NK-92 (cell line): ENCODE data around the gene OR51I2.

Source experiments
- DNase-seq: peaks from one replicate; lab custom pipeline; 2025; ENCODE audit not compliant: unreplicated experiment; lab: John Stamatoyannopoulos, UW

OR51I2 gene, protein sequence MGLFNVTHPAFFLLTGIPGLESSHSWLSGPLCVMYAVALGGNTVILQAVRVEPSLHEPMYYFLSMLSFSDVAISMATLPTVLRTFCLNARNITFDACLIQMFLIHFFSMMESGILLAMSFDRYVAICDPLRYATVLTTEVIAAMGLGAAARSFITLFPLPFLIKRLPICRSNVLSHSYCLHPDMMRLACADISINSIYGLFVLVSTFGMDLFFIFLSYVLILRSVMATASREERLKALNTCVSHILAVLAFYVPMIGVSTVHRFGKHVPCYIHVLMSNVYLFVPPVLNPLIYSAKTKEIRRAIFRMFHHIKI

DNA sequence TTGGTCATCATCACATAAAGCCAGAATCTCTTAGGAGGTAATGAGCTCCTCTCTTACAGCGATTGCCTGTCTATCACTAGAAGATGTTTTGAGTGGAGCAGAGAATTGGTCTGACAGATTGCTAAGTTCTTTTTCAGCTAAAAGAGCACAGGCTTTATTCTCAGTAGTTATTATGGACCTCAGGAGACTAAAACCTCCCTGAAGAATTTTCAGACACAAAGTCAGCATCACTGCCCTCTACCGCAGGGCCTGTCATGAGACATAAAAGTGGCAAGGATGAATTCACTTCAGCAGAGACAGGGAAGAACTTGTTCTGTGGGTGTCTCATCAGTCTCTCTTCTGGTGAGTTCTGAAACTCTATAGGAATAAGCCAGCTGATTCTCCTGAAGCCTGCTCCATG is at the start of gene OR51I2:
TSS of gene OR51I2 (plus strand) at position 301 of the 400 bp plus-strand sequence. CDS start 4,166 bp downstream, outside the sequence.
- DNase-seq = no peak

DNA sequence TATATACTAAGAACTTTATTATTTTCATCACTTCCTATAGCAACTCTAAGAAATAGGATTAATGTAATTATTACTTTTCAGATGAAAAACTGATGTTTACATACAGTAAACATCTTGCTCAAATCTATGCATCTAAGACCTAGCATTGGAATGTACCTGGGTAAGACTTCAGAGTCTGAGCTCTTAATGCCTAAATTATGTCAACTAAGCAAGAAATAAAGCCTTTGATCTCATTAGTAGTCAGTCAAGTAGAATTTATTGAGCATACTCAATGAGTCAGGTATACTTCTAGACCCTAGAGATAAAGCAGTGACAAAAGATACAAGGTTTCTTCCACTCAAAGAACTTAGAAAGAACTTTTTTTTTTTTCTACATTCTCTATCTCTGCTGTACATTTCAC is 44.0 kb upstream of the OR51I2 start:
- DNase-seq = no peak

DNA sequence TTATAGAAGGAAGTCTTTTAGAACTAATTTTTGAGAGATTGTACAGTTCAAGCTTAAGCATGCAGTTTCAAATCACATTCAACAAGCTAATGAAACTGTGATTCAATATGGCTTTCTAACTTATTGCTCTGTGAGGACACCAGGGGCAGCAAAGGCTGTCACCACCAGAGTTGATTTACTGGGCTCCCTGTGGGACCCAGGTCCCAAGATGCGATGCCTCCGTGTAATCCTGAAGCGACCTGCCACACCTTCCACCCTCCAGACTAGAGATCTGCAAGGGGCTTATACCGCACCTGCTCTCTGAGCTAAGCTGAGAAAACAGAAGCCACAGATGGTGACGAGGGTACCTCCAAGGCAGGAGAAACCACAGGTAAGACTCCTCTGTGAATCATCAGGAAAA is 28.1 kb upstream of the OR51I2 start:
- DNase-seq = no peak

DNA sequence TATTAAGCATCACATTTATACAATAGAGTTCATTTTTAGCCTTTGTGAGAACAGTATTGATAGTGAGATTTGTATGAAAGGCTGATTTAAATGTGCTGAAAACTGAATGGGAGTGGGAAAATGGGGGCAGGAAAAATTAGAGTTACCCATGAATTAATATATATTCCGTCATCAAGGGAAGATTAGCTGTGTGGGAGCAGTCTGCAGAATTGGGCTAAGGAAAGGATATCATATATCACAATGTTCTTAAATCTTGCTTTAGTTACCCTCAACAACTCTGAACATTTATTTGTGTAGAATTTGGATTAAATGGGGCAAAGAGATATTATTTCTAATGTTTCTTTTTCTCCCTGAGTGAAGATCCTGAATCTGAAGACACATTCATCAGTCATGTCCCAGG is 27.3 kb upstream of the OR51I2 start, which contains the start of gene OR51Q1:
TSS of gene OR51Q1 (plus strand) at position 301 of the 400 bp plus-strand sequence. CDS start at position 391, 90 bp downstream.
- no peak for DNase-seq

DNA sequence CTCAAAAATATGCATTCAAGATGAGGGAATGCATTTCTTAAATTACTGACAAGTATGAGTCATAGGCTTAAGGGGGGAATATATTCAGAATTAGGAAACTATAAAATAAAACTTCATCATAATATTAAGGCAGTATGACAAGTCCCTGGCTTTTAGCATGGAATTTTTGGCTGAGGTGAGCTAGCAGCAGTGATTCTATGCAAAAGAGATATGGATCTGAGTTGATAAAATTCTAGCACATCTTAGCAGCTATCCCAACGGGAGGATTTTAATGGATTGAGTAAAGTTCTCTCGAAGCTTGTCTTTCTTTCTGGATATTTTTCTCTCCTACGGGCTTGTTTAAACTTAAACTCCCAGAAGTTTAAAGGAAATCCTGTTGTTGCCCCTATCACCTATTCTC is 26.0 kb upstream of the OR51I2 start:
- no peak for DNase-seq

DNA sequence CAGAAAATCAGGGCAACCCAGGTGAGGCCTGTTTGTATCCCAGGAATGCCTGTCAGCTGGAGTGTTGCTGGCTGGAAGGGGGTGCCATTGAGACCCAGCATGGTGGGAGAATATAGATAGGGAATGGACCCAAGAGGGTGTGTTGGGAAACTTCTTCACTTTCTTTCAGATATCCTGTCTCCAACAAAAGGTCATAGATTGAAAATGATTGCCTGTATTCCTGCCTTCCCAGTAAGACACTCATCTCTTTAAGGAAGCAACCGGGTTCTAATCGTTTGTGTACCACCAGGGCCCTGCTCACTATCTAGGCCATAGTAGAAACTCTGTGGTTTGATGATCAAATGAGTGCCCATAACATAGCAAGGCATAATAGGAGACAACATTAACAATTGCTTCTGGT is 7.7 kb upstream of the OR51I2 start, which contains the start of gene OR51I1:
TSS of gene OR51I1 (minus strand) at position 101 of the 400 bp plus-strand sequence. CDS start at position 101, 0 bp downstream.
- no peak for DNase-seq

DNA sequence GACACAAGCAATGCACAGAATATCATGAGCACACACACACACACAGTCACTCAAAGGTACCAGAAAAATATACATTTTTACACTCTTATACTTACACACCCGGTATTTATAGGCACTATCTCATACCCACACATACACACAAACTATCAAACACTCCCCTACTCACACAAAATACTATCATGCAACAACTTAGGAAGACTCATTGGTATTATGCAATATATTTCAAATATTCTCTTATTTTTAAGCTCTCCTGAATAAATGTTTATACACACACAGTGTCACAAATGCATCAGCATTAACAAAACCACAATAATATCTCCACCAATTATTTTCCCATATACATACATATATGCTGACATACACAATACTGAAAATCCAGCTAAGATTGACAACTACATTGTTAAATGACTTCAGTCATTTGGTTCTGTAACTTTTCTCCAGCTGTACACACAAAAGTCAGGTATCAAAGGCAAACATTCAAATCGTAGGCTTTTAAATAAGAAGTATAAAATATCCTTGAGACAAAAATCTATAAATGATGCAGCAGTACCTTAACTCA is 5.2 kb upstream of the OR51I2 start:
- DNase-seq = no peak

DNA sequence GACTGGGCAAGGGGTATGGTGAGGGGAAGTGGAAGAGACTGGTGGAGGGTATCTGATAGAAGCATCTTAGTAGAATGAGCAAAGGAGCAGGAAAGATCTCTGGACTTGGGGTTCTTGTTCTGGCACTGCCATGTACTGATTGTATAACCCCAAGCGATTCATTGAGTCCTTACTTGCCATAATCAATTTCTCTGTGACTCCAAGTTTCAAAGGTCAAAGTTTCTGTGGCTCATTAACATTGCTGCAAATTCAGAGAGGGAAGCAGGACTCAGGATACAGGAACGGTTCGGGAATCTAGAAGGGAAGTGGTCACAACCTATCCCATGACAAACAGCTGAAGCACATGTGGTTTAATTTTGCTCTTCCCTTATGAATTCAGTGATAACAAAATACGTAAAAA is 309 bp downstream of the OR51I2 start:
- DNase-seq = no peak

DNA sequence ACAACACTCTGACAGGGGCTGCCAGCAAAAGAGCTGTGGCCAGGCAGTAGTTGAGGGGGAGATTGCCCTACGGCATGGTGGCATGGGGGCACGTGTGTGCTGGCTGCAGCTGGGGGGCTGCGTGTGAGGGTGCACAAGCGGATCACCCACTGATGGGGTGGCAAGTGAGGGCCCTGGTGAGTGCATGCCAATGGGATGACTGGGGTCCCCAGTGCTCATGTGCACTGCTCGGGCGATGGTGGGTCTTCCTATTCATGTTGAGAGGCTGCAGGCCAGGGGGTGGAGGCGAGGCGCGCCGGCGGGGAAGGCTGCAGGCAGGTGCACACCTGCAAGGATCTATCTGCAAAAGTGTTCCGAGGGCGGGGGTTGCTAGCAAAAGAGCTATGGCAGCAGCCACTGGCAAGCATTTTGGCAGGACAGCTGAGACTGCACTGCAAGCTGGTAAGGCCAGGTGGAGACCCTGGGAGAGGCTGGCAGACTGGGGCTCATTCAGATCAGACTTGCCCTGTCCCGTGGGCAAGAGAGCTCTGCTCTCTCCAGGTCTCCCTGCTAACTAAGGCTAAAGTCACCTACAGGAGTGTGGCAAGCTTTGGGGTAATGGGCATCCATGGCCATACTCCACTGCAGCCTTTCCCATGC is 12.0 kb downstream of the OR51I2 start:
- no peak for DNase-seq

DNA sequence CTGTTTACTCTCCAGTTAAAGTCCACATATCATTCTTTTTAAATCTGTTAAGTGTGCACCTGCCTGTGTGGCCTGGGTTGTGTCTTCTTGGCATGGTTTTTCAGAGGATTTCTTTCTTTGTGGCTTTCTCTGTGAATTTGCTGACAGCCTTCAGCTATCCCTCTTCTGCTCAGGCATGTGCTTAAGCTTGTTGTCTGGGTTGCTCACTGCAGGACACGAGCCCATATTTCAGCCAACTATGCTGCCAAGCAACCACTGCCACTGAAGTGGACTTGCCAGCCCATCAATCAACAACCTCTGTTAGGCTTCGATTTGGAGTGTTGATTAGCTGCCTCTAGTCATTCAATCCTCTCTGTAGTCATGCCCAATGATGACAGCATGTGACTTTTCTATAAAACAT is 18.4 kb downstream of the OR51I2 start:
- no peak for DNase-seq

DNA sequence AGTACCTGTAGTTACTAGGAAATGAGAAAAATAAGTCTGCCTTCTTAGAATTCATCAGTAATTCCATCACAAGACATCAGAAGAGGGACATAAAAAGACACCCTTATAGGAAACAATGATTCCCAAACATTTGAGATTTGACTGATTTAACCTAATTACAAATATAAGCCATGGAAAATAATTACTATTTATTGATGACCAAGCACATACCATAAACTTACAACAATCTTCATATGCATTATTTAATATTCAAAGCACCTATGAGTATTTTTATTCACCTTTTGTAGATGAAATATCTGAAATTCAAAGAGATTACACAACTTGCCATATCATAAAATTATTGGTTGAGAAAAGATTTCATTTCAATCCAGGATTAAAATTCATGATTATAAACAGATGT is 24.8 kb downstream of the OR51I2 start:
- DNase-seq = no peak

DNA sequence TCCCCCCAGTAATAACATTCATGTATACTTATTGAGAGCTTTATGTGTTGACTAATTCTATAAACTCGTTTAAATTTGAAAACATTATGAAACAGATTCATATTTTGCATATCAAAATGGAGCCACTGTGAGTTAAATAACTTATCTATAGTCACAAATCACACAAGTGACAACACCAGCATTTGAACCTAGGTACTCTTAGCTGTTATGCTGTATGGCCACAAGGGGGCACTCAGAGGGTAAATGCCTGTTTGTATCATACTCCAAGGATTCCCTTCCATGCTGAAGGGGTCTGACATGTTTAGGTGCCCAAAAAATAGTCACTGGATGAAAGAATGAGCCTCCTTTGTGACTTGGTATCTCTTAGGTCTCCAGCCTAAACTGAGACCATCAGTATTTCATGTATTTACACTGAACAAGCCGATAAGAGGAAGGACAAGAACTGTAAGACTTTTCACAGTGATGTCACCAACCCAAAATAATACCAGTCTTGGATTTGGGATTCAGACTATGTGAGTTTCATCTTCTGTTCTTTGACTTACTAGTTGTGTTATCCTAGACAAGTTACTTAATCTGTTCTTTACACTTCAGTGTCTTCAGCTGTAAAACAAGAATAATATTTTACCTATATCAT is 27.2 kb downstream of the OR51I2 start:
- DNase-seq = no peak

DNA sequence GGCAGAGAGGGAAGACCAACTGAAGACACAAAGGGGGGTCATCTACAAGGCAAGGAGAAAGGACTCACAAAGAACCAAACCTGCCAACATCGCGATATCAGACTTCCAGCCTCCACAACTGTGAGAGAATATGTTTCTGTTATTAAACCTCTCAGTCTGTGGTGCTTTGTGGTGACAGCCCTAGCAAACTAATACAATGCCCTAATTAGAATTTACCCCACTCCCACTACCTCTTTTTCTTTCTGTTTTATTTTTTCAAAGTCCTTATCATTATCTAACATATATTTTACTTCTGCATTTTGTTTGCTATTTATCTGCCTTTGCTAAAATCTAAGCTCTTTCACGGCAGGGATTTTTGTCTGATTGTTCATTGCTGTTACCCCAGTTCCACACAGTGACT is 36.9 kb downstream of the OR51I2 start:
- DNase-seq = no peak

DNA sequence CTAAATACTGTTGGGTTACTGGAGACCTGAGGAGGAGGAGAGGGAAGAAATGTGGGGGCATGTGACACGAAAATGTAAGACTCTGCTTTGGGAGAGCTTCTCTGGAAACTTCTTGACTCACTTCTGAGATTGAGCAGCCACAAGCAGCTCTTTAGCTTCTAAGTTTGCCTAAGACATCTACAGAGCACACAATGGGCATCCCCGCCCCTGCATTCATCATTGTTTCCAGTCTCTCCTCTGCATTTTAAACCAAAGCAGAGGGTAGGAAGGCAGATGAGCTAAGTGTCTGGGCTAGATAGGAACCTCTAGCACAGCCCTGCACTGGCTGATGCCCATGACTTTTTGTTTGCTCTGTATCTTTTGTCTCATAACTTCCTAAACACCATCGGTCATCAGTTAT is 37.3 kb downstream of the OR51I2 start:
- no peak for DNase-seq

DNA sequence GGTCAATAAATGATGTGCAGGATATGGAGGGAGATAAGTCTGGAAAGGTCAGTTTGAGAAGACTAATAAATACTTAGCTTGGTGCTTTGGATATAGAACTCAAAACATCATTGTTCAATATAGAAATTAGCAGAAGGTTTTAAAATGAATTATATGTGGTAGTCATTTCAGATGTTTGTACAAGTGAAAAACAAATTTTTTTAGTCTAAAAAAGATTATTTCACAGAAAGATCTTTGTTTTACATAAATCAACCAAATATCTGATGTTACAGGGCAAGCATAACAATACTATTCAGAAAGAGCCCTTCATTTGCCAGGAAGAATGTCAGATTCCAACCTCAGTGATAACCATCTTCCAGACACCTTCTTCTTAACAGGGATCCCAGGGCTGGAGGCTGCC is 39.3 kb downstream of the OR51I2 start, which contains the start of gene OR52D1:
TSS of gene OR52D1 (plus strand) at position 301 of the 400 bp plus-strand sequence. CDS start at position 323, 22 bp downstream.
- DNase-seq = no peak

DNA sequence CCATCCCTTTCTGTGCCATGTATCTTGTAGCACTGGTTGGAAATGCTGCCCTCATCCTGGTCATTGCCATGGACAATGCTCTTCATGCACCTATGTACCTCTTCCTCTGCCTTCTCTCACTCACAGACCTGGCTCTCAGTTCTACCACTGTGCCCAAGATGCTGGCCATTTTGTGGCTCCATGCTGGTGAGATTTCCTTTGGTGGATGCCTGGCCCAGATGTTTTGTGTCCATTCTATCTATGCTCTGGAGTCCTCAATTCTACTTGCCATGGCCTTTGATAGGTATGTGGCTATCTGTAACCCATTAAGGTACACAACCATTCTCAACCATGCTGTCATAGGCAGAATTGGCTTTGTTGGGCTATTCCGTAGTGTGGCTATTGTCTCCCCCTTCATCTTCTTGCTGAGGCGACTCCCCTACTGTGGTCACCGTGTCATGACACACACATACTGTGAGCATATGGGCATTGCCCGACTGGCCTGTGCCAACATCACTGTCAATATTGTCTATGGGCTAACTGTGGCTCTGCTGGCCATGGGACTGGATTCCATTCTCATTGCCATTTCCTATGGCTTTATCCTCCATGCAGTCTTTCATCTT is 39.8 kb downstream of the OR51I2 start:
- no peak for DNase-seq

DNA sequence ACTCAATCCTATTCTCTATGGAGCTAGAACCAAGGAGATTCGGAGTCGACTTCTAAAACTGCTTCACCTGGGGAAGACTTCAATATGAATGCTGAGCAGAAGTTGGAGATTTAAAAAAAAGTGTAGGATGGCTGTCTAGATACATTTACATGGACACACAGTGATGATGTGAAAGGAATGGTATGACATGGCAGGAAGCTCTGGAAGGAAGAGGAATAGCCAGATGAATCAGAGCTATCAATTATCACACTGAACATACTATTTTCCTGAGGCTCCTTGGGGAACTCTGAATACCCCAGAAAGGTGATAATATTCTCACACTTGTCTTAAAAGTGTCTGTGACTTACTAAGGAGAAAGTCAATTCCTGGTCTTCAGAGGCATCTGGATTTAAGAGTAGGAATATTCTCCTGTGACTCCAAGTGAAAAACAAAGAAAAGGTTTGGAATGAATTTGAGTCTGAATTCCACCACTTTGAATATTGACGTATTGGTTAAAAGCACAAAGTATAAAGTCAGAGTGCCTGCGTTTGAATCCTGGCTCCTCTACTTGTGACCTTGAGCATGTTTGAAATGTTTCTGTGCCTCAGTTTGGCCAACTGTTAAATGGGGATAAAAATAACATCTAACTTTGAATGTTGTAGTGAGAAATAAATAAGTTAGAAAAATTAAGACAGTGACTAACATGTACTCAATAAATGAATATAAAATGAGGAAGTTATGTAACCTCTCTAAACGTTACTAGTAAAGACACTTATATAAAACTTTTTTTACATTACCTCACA is 40.6 kb downstream of the OR51I2 start:
- DNase-seq = no peak

DNA sequence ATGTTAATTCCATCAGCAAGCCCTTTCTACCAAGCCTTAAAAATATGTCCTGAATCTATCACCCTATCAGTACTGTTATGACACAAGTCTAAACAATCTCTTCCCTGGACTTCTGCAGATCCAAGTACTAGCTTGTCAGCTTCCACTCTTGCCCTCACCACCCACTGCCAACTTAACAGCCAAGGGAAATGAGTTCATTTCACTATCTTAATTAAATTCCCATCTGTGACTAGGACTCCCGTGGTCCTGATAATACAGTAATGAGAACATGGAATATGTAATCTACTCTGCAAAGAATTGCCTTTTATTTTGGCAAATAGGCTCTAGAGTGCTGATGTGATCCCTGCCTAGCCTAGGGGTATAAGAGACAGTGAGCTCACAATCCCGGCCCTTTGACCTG is 50.5 kb downstream of the OR51I2 start:
- DNase-seq = no peak

DNA sequence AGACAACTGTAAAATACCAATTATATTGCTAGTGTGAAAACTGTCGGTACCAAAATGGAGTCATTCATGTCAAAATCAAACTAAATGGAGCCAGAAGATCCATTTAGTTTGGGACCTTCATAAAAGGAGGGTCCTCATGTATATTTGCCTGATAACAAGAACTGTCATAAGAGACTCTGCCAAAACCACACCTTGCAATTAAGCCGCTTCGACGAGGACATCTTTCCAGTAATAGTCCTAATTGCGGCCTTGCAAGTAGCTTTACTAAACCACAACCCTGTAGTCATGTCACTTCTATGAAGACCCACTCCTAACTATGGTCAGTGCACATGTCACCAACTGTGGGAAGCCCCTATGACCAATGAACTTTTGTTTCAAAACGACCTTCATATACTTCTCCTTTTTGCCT is 51.3 kb downstream of the OR51I2 start:
- no peak for DNase-seq

DNA sequence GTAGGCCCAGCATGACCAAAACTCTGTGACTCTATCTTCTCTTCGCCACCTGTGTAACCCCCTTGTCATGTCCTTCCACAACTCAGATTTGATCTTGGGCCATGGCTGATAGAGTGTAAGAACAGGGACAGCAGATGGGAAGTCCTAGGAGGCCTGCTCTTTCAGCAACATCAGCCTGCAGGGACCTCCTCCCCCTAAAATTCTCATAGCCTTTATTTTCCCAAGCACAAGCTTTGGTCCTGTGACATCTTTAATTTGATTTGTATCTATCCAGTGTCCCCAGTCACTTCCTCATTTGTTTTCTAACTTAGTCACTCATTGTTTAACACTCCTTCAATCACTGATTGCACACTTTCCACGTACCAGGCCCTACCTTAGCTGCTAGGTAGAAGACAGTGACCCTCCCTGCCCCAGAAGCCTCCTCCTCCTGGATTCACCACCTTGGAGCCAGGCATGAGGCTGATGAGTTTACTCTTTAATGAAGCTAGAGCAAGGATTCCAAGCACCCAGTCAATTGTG is 55.3 kb downstream of the OR51I2 start:
- no peak for DNase-seq
